H1 (cell line): ENCODE results near the gene PPFIBP2. TPM values are rescaled to one million over a fixed set of nuclear protein-coding genes. Genes with fewer than 3 reads are reported as not detected.

Experiments used
- ATF3 ChIP-seq: IDR thresholded peaks from 2 replicates; pipeline ENCODE4 v1.6.1; 2011; ENCODE audit warnings: low read depth, mild to moderate bottlenecking, low read length; ENCODE audit not compliant: insufficient read depth
- CTBP2 ChIP-seq: IDR thresholded peaks from 2 replicates; pipeline ENCODE4 v1.7.0; 2011; ENCODE audit warnings: borderline replicate concordance, mild to moderate bottlenecking, moderate library complexity, mixed read lengths, low read length; ENCODE audit not compliant: insufficient read depth, insufficient read length
- E2F6 ChIP-seq: IDR thresholded peaks from 2 replicates; pipeline ENCODE4 v1.6.1; 2012; ENCODE audit warnings: inconsistent platforms
- GTF2F1 ChIP-seq: IDR thresholded peaks from 2 replicates; pipeline ENCODE4 v1.6.1; 2012; ENCODE audit warnings: low read depth, low read length, improper control_type of control experiment, borderline replicate concordance
- JUN ChIP-seq: IDR thresholded peaks from 2 replicates; pipeline ENCODE4 v1.6.1; 2011; ENCODE audit warnings: low read depth, mild to moderate bottlenecking, improper control_type of control experiment, low read length
- NANOG ChIP-seq: IDR thresholded peaks from 2 replicates; pipeline ENCODE4 v1.6.1; 2011; ENCODE audit warnings: low read length, low read depth, mild to moderate bottlenecking, inconsistent platforms; ENCODE audit not compliant: insufficient read depth, poor library complexity, severe bottlenecking
- POU5F1 ChIP-seq: IDR thresholded peaks from 2 replicates; pipeline ENCODE4 v1.6.1; 2011; ENCODE audit warnings: low read depth, mild to moderate bottlenecking, low read length, moderate library complexity
- RNF2 ChIP-seq: fragments of 200-900, 300-1000 bp; sonication (generic); IDR thresholded peaks from 2 replicates; pipeline ENCODE4 v1.7.1; 2016; ENCODE audit warnings: borderline replicate concordance, low read depth, mild to moderate bottlenecking, antibody characterized with exemption, low read length; ENCODE audit not compliant: poor library complexity, severe bottlenecking; ENCODE audit errors: missing control alignments
- polyA plus RNA-seq, 7 experiments: library from polyadenylated mRNA; depleted of rRNA in 3 of 7; stranded (reverse) in 5 of 7; unstranded in 2 of 7; fragments of >200 nt in 5 of 7; fragments of 200-250 nt in 2 of 7; gene quantifications; 1 replicate in 5 of 7; 2 replicates in 1 of 7; 4 replicates in 1 of 7; pipeline versions ENCODE4 v1.2.1 to v1.2.3, GENCODE V29; 2011 to 2013; ENCODE audit warnings: missing spikeins in 2 of 7, mixed read lengths in 2 of 7
- total RNA-seq: library from RNA; stranded (reverse); fragmentation: NEBNext Ultra II Directional; extraction: Animal tissue kit (Norgen Biotek cat#: 25700); gene quantifications from 2 replicates; pipeline ENCODE4 v1.2.1, GENCODE V29; 2021
- TF ChIP-seq, protein P1 (sequence below): fragments of 300-600 bp; sonication (generic); IDR thresholded peaks from 2 replicates; pipeline ENCODE4 v1.7.1; 2012; ENCODE audit warnings: low read length, moderate library complexity, mild to moderate bottlenecking, inconsistent platforms; ENCODE audit not compliant: insufficient replicate concordance

The PPFIBP2 gene
- total and polyA plus RNA-seq, 2 of the 8 experiments (the other 6 are each of a cell fraction or from before 2014, with no cell fraction given): 5.5 to 9.8 TPM

GRCh38 chr11:7558046-7558445 is 44.2 kb downstream of the PPFIBP2 start (continued):
- TF ChIP-seq, protein P1, sequence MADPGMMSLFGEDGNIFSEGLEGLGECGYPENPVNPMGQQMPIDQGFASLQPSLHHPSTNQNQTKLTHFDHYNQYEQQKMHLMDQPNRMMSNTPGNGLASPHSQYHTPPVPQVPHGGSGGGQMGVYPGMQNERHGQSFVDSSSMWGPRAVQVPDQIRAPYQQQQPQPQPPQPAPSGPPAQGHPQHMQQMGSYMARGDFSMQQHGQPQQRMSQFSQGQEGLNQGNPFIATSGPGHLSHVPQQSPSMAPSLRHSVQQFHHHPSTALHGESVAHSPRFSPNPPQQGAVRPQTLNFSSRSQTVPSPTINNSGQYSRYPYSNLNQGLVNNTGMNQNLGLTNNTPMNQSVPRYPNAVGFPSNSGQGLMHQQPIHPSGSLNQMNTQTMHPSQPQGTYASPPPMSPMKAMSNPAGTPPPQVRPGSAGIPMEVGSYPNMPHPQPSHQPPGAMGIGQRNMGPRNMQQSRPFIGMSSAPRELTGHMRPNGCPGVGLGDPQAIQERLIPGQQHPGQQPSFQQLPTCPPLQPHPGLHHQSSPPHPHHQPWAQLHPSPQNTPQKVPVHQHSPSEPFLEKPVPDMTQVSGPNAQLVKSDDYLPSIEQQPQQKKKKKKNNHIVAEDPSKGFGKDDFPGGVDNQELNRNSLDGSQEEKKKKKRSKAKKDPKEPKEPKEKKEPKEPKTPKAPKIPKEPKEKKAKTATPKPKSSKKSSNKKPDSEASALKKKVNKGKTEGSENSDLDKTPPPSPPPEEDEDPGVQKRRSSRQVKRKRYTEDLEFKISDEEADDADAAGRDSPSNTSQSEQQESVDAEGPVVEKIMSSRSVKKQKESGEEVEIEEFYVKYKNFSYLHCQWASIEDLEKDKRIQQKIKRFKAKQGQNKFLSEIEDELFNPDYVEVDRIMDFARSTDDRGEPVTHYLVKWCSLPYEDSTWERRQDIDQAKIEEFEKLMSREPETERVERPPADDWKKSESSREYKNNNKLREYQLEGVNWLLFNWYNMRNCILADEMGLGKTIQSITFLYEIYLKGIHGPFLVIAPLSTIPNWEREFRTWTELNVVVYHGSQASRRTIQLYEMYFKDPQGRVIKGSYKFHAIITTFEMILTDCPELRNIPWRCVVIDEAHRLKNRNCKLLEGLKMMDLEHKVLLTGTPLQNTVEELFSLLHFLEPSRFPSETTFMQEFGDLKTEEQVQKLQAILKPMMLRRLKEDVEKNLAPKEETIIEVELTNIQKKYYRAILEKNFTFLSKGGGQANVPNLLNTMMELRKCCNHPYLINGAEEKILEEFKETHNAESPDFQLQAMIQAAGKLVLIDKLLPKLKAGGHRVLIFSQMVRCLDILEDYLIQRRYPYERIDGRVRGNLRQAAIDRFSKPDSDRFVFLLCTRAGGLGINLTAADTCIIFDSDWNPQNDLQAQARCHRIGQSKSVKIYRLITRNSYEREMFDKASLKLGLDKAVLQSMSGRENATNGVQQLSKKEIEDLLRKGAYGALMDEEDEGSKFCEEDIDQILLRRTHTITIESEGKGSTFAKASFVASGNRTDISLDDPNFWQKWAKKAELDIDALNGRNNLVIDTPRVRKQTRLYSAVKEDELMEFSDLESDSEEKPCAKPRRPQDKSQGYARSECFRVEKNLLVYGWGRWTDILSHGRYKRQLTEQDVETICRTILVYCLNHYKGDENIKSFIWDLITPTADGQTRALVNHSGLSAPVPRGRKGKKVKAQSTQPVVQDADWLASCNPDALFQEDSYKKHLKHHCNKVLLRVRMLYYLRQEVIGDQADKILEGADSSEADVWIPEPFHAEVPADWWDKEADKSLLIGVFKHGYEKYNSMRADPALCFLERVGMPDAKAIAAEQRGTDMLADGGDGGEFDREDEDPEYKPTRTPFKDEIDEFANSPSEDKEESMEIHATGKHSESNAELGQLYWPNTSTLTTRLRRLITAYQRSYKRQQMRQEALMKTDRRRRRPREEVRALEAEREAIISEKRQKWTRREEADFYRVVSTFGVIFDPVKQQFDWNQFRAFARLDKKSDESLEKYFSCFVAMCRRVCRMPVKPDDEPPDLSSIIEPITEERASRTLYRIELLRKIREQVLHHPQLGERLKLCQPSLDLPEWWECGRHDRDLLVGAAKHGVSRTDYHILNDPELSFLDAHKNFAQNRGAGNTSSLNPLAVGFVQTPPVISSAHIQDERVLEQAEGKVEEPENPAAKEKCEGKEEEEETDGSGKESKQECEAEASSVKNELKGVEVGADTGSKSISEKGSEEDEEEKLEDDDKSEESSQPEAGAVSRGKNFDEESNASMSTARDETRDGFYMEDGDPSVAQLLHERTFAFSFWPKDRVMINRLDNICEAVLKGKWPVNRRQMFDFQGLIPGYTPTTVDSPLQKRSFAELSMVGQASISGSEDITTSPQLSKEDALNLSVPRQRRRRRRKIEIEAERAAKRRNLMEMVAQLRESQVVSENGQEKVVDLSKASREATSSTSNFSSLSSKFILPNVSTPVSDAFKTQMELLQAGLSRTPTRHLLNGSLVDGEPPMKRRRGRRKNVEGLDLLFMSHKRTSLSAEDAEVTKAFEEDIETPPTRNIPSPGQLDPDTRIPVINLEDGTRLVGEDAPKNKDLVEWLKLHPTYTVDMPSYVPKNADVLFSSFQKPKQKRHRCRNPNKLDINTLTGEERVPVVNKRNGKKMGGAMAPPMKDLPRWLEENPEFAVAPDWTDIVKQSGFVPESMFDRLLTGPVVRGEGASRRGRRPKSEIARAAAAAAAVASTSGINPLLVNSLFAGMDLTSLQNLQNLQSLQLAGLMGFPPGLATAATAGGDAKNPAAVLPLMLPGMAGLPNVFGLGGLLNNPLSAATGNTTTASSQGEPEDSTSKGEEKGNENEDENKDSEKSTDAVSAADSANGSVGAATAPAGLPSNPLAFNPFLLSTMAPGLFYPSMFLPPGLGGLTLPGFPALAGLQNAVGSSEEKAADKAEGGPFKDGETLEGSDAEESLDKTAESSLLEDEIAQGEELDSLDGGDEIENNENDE: no peak
- no peak for TF ChIP-seq ATF3
- no peak for TF ChIP-seq JUN
- no peak for TF ChIP-seq NANOG
- TF ChIP-seq CTBP2: no peak
- TF ChIP-seq GTF2F1: no peak
- no peak for TF ChIP-seq RNF2
- TF ChIP-seq E2F6: no peak
- TF ChIP-seq POU5F1: no peak
